H1 (cell line): ENCODE results near the gene MACF1. TPM values are rescaled to one million over a fixed set of nuclear protein-coding genes. Genes with fewer than 3 reads are reported as not detected.

ENCODE experiments used
- CTCF ChIA-PET: fragments of 300-600 bp; sonication (Branson Sonifier 250); formaldehyde crosslinking; loops from one replicate; lab custom pipeline; 2021; ENCODE audit not compliant: partially characterized antibody; lab: Charles Lee
- POLR2A ChIA-PET: fragments of 300-600 bp; sonication (Branson Sonifier 250); formaldehyde crosslinking; loops from one replicate; lab custom pipeline; 2021; ENCODE audit warnings: inconsistent platforms; ENCODE audit not compliant: partially characterized antibody; lab: Charles Lee
- DNase-seq, 2 experiments: peaks; one replicate each; pipeline versions ENCODE4 v3.0.0 to v3.0.0-alpha.2; 2010 to 2022; ENCODE audit warnings: low spot score in 2 of 2, low read depth in 1 of 2, mixed read lengths in 1 of 2
- FAIRE-seq: peaks from 2 replicates; lab custom pipeline; 2011; peaks lifted over from hg19 to GRCh38; lab: Jason Lieb, UNC
- H2AFZ ChIP-seq: 2 replicates; pipeline ENCODE4 v1.8.1; 2012; ENCODE audit warnings: low read length, inconsistent platforms
- H2AK5ac ChIP-seq: 2 replicates; pipeline ENCODE4 v1.6.1; 2013; ENCODE audit warnings: low read depth, low read length
- H2BK120ac ChIP-seq: replicated peaks from 2 replicates; pipeline ENCODE3; 2013; ENCODE audit warnings: low read depth, low read length, inconsistent platforms
- H2BK12ac ChIP-seq: 2 replicates; pipeline ENCODE4 v1.6.1; 2013; ENCODE audit warnings: low read depth, low read length
- H2BK15ac ChIP-seq: 2 replicates; pipeline ENCODE4 v1.6.1; 2013; ENCODE audit warnings: low read length
- H2BK20ac ChIP-seq: 2 replicates; pipeline ENCODE4 v1.6.1; 2013; ENCODE audit warnings: low read length
- H2BK5ac ChIP-seq: 2 replicates; pipeline ENCODE4 v1.6.1; 2013; ENCODE audit warnings: low read depth, low read length
- H3K14ac ChIP-seq: 2 replicates; pipeline ENCODE4 v1.6.1; 2013; ENCODE audit warnings: inconsistent platforms; ENCODE audit not compliant: insufficient read length
- H3K18ac ChIP-seq: 2 replicates; pipeline ENCODE4 v1.6.1; 2013; ENCODE audit warnings: low read length; ENCODE audit errors: extremely low read depth
- H3K23ac ChIP-seq: 2 replicates; pipeline ENCODE4 v1.6.1; 2013; ENCODE audit warnings: inconsistent platforms; ENCODE audit not compliant: insufficient read length
- H3K23me2 ChIP-seq: 2 replicates; pipeline ENCODE4 v1.6.1; 2013; ENCODE audit warnings: low read depth, low read length
- H3K27ac ChIP-seq: 2 replicates; pipeline ENCODE4 v1.6.1; 2011; ENCODE audit warnings: low read depth, low read length, inconsistent platforms
- H3K27me3 ChIP-seq, 4 experiments: replicated peaks in 1 of 4; 1 replicate in 1 of 4; 2 replicates in 3 of 4; pipeline versions ENCODE4 v1.6.1 to v1.8.1; 2011 to 2013; ENCODE audit warnings: low read length in 3 of 4, mild to moderate bottlenecking in 3 of 4, inconsistent platforms in 2 of 4, mixed read lengths in 2 of 4, moderate library complexity in 1 of 4; ENCODE audit not compliant: control insufficient read depth in 3 of 4, insufficient read depth in 3 of 4; ENCODE audit errors: extremely low read depth in 1 of 4
- H3K36me3 ChIP-seq, 4 experiments: 2 replicates each; pipeline versions ENCODE4 v1.6.1 to v1.8.1; 2011 to 2013; ENCODE audit warnings: mild to moderate bottlenecking in 4 of 4, low read length in 3 of 4, moderate library complexity in 2 of 4, control low read depth in 1 of 4, inconsistent platforms in 1 of 4; ENCODE audit not compliant: insufficient read depth in 4 of 4, control insufficient read depth in 2 of 4
- H3K4ac ChIP-seq: replicated peaks from 2 replicates; pipeline ENCODE3; 2013; ENCODE audit warnings: low read length, low read depth, mixed read lengths, inconsistent platforms; ENCODE audit not compliant: insufficient read length
- H3K4me1 ChIP-seq, 4 experiments: replicated peaks in 1 of 4; 1 replicate in 1 of 4; 2 replicates in 3 of 4; pipeline versions ENCODE4 v1.6.1 to v1.8.1; 2011 to 2013; ENCODE audit warnings: low read length in 3 of 4, inconsistent platforms in 2 of 4, mixed read lengths in 1 of 4; ENCODE audit not compliant: insufficient read depth in 4 of 4, control insufficient read depth in 3 of 4
- H3K4me2 ChIP-seq, 2 experiments: 2 replicates each; pipeline versions ENCODE4 v1.6.1 to v1.8.1; 2011 to 2013; ENCODE audit warnings: low read depth in 2 of 2, low read length in 2 of 2, control low read depth in 1 of 2, inconsistent platforms in 1 of 2, mild to moderate bottlenecking in 1 of 2; ENCODE audit not compliant: insufficient read depth in 1 of 2
- H3K4me3 ChIP-seq, 4 experiments: fragments of 200-600, 300-600 bp in 1 of 4; sonication (generic), shearing (Covaris generic), sonication (Bioruptor Twin) in 1 of 4; 2 replicates each; pipeline versions ENCODE4 v1.5.1 to v1.8.1; 2011 to 2016; ENCODE audit warnings: low read length in 4 of 4, low read depth in 3 of 4, control low read depth in 2 of 4, inconsistent platforms in 2 of 4, mild to moderate bottlenecking in 2 of 4, mixed read lengths in 1 of 4, moderate library complexity in 1 of 4; ENCODE audit not compliant: insufficient read depth in 2 of 4; ENCODE audit errors: extremely low read depth in 1 of 4
- H3K56ac ChIP-seq: replicated peaks from 2 replicates; pipeline ENCODE3; 2013; ENCODE audit warnings: low read depth, mild to moderate bottlenecking, mixed read lengths, low read length, inconsistent platforms; ENCODE audit not compliant: insufficient read length
- H3K79me1 ChIP-seq: 2 replicates; pipeline ENCODE4 v1.6.1; 2013; ENCODE audit warnings: low read depth, low read length, control low read depth
- H3K79me2 ChIP-seq, 2 experiments: 2 replicates each; pipeline versions ENCODE4 v1.6.1 to v1.8.1; 2012 to 2013; ENCODE audit warnings: low read length in 2 of 2, mild to moderate bottlenecking in 2 of 2, inconsistent platforms in 1 of 2; ENCODE audit not compliant: insufficient read depth in 2 of 2, control insufficient read depth in 1 of 2
- H3K9ac ChIP-seq, 4 experiments: replicated peaks in 1 of 4; 1 replicate in 1 of 4; 2 replicates in 3 of 4; pipeline versions ENCODE4 v1.6.1 to v1.8.1; 2011 to 2013; ENCODE audit warnings: low read depth in 3 of 4, low read length in 3 of 4, control low read depth in 2 of 4, mild to moderate bottlenecking in 2 of 4, moderate library complexity in 2 of 4, inconsistent platforms in 1 of 4; ENCODE audit errors: extremely low read depth in 1 of 4
- H3K9me3 ChIP-seq, 2 experiments: 2 replicates each; pipeline versions ENCODE4 v1.6.1 to v1.8.1; 2012 to 2013; ENCODE audit warnings: mild to moderate bottlenecking in 2 of 2, moderate library complexity in 2 of 2, control low read depth in 1 of 2, inconsistent platforms in 1 of 2, low read depth in 1 of 2, low read length in 1 of 2, mixed read lengths in 1 of 2; ENCODE audit not compliant: insufficient read depth in 2 of 2
- H4K20me1 ChIP-seq, 2 experiments: replicated peaks in 1 of 2; 2 replicates each; pipeline versions ENCODE3 to v1.8.1; 2011 to 2013; ENCODE audit warnings: inconsistent platforms in 2 of 2, low read length in 2 of 2, mild to moderate bottlenecking in 1 of 2; ENCODE audit not compliant: insufficient read depth in 2 of 2, control insufficient read depth in 1 of 2
- H4K5ac ChIP-seq: 2 replicates; pipeline ENCODE4 v1.6.1; 2013; ENCODE audit warnings: low read length, low read depth, mixed read lengths, inconsistent platforms; ENCODE audit not compliant: insufficient read length
- H4K8ac ChIP-seq: 2 replicates; pipeline ENCODE4 v1.8.0; 2013; ENCODE audit warnings: mild to moderate bottlenecking, moderate library complexity, low read length, inconsistent platforms; ENCODE audit not compliant: insufficient read depth; ENCODE audit errors: extremely low read depth
- H4K91ac ChIP-seq: replicated peaks from 2 replicates; pipeline ENCODE3; 2013; ENCODE audit warnings: low read length, mixed read lengths, inconsistent platforms; ENCODE audit not compliant: insufficient read length
- WGBS, 2 experiments: shearing (Covaris generic) in 1 of 2; methylation state at CpG; one replicate each; pipeline versions ENCODE4 v1.1.6 to v1.1.7; 2013 to 2015; ENCODE audit warnings: low lambda C conversion rate in 2 of 2, mixed read lengths in 2 of 2, inconsistent platforms in 1 of 2, low coverage in 1 of 2, missing lambda C conversion rate in 1 of 2; ENCODE audit not compliant: insufficient replicate concordance in 2 of 2, insufficient coverage in 1 of 2, insufficient read length in 1 of 2; ENCODE audit errors: extremely low coverage in 1 of 2, missing lambda C conversion rate in 1 of 2; 5-methylcytosine and 5-hydroxymethylcytosine counted together
- polyA plus RNA-seq, 7 experiments: library from polyadenylated mRNA; depleted of rRNA in 3 of 7; stranded (reverse) in 5 of 7; unstranded in 2 of 7; fragments of >200 nt in 5 of 7; fragments of 200-250 nt in 2 of 7; gene quantifications; 1 replicate in 5 of 7; 2 replicates in 1 of 7; 4 replicates in 1 of 7; pipeline versions ENCODE4 v1.2.1 to v1.2.3, GENCODE V29; 2011 to 2013; ENCODE audit warnings: missing spikeins in 2 of 7, mixed read lengths in 2 of 7
- total RNA-seq: library from RNA; stranded (reverse); fragmentation: NEBNext Ultra II Directional; extraction: Animal tissue kit (Norgen Biotek cat#: 25700); gene quantifications from 2 replicates; pipeline ENCODE4 v1.2.1, GENCODE V29; 2021

MACF1 gene
- total and polyA plus RNA-seq, 2 of the 8 experiments (the other 6 are each of a cell fraction or from before 2014, with no cell fraction given) = 59.8 to 285 TPM

DNA sequence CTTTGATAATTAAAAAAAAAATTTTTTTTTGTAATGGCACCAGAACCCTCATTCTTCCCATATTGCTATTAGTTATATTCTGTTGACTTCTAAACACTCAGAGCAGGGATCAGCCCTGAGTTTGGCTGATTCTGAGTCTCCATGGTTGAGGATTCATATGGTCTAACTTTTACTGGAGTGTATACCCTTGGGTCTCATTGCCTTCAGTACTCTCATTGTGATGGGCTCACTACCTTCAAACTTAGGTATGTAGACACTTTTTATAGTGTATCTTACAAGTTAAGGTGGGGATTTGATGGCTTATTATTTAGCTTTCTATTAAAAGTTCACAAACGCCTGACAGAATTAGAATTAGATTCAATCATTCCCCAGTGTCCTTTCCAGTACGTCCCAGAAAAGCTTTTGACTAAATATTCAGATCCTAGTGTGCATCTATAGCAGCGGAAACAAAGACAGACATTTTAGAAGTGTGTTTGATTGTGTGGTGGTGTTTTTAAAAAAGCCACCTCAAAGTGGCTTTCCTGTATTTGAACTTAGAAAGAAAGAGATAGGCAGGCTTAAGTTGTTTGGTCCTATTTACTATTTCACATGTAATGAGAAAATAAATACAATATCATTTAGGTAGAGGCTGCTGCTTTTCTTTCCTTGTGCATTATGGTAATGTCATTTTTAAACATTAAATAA, 1.4 kb downstream of the MACF1 start:
- Histone ChIP-seq H3K9me3 (no peaks in the 10 kb centered on the region), H3K4me3 (no peak overlapping the region), H3K4ac (no peak overlapping the region), H2BK15ac (no peak overlapping the region), H3K56ac (no peak overlapping the region), H2AK5ac (no peak overlapping the region), H3K79me1 (peaks cover 10% of the 10 kb centered on the region), H3K23ac (no peak overlapping the region), H3K23me2 (no peaks in the 10 kb centered on the region), H4K20me1 (peaks cover 3 to 7% of the 10 kb centered on the region in 2 experiments), H3K4me2 (no peak overlapping the region; a peak in 1 of 4 replicates), H2BK120ac (no peak overlapping the region), H2BK5ac (no peak overlapping the region), H4K91ac (no peak overlapping the region), H3K36me3 (no peaks in the 10 kb centered on the region), H3K14ac (no peak overlapping the region), H2AFZ (no peak overlapping the region), H4K8ac (no peak overlapping the region), H3K9ac (no peak overlapping the region), H3K27me3 (no peaks in the 10 kb centered on the region), H3K79me2 (peaks cover 11 to 86% of the 10 kb centered on the region in 2 experiments), H4K5ac (no peak overlapping the region), H3K27ac (no peak overlapping the region), H2BK12ac (no peak overlapping the region), H3K18ac (no peak overlapping the region), H3K4me1 (peaks cover 8 to 15% (median 10%) of the 10 kb centered on the region in 4 experiments; a peak in 6 of 7 replicates), H2BK20ac (no peak overlapping the region)
- WGBS, 2 experiments = 57% methylated on average over 3 of the region's 3 CpGs; no CpG with 5 or more reads in 1 of the 2 experiments
- FAIRE-seq (no peak), DNase-seq (no peak)
- ChIA-PET POLR2A (interaction anchor here (1.5 to 3.1 kb wide), 3 partner anchors 11 to 100 kb away, joined by 7 to 8 read pairs (median 7); no protein-coding TSS in a partner anchor), CTCF (interaction anchor here (0.7 to 7.2 kb wide), 10 partner anchors 8 to 101 kb away, joined by 3 to 78 read pairs (median 4); no protein-coding TSS in a partner anchor)
